ENCODE data around the gene EGLN3.
"Not testable (repeated sequence)": the region's sequence is repeated elsewhere in the genome, so short reads cannot be mapped to it uniquely, and the experiment has no call there.

EGLN3 gene

DNA sequence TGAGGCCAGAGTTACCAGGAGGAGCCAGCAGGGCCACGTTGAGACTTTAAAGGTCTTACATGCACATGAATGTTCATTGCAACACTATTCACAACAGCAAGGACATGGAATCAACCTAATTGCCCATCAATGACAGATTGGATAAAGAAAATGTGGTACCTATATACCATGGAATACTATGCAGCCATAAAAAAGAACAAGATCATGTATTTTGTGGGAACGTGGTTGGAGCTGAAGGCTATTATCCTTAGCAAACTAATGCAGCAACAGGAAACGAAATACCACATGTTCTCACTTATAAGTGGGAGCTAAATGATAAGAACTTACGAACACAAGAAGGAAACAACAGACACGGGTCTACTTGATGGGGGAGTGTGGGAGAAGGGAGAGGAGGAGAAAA, 11.6 kb upstream of the EGLN3 start:
- not testable (repeated sequence) for DNase-seq (ENCODE audit: low read depth in 2 of 2, low spot score in 1 of 2)

DNA sequence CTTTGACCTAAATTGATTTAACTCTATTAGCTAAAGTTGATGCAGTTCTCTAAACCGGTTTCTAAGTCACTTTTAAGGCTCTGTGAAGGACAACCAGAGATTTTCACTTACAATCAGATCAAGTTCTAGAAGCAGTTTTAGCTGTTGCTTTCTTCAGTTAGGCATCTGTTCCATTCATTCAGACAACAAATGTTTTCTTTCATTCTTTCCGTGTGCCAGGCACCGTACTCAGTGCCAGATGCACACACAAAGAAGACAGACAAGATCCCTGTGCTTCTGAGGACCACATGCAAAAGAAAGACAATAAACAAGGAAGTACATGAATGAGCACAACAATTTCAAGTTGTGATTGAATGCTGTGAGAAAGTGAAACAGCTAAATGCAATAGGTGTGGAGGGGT, 11.1 kb upstream of the EGLN3 start:
- no peak for DNase-seq (ENCODE audit: low read depth in 2 of 2, low spot score in 1 of 2)

DNA sequence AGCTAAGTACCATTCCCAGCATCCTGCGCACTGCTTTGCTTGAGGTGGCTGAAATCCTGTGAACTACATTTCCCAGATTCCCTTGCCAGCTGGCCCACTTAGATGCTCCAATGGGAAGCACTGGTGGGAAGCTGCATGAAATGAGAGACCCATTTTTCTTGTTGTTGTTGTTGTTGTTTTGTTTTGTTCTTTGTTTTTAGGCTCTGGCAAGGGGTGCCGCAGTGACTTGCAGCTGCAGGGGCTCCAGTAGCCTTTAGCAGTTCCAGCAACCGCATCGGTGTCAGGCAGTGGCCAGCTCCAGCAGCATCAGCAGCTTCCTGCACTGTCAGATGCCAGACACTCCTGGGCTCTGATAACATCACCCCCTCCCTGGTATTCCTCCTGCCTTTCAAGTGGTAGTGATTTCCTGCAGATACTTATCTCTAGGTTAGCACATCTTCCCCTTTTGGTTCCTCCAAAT, 8.8 kb upstream of the EGLN3 start:
- no peak for DNase-seq (ENCODE audit: low read depth in 2 of 2, low spot score in 1 of 2)

DNA sequence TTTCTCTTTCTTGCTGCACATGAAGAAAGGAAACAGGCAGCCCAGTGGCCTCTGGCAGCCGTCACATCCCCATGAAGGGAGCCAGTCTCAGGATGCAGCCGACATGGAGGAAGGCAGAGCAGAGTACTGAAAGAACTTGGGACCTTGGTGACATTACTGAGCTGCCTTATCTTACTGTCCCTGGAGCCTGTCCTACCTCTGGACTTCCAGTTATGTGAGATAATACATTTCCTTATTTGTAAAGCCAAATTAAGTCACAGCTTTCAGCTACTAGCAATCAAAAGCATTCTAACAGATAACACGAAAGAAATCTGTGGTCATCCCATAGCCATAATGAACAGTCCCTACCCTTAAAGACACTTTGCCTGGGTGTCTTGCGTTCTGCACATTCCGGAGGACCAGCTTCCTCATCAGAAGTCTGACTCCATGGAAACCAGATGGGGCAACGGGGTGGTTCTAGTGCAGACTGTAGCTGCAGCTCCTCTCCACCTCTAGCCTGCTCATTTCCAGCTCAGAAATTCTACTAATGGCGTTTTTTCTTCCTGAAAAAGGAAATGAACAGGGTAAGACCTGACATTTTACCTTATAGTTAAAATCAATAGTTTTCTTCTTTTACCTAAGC, 7.8 kb upstream of the EGLN3 start:
- no peak for DNase-seq (ENCODE audit: low read depth in 2 of 2, low spot score in 1 of 2)

DNA sequence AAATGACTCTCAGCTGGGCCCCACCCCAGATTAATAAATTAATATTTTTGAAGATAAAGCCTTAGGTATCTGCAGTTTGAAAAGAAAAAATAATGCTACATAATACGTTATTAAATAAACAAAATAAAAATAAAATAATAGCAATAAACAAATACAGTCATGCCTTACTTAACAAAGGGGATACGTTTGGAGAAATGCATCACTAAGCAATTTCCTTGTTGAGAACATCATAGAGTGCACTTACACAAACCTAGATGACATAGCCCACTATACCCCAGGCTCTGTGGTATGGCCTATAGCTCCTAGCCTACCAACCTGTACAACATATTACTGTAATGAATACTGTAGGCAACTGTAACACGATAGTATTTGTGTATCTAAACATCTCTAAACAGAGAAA, 7.1 kb upstream of the EGLN3 start:
- DNase-seq (ENCODE audit: low read depth in 2 of 2, low spot score in 1 of 2), result no peak

DNA sequence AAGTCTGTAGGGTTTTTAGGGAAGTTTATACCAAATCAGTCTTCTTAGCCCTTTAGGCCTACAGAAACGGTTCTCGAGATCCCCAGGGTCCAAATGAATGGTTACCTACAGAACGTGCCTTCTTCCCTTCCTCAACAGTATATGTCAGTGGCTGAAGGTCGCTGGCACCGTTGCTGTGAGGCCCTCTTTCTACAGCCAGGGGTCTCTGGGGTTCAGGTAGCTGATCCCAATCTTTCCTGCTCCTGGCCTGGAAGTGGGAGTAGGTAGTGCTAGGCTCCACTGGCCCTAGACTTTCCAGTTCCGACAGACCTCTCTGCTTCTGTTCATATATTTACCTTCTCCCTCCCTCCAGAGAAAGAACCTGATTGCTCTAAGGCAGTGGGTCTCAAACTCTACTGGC, 6.4 kb upstream of the EGLN3 start:
- DNase-seq (ENCODE audit: low read depth in 2 of 2, low spot score in 1 of 2), result no peak

DNA sequence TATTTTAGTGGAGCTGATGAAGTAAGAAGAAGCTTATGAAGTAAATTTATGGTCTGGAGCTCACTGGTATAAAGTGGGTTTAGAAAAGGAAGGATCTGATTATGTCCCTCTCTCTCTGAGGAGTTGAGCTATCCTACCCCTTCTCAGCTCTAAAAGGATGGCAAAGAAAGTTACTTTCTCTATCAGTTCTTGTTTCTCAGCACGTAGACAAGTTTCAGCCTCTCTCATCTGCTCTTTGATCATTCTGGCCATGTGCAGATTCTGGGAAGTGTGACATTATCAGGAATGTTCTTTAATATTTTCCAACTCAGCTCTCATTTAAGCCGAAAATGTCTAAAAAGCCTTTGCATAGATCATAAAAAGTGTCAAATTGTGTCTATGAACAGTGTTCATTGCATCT, 5.8 kb upstream of the EGLN3 start:
- no peak for DNase-seq (ENCODE audit: low read depth in 2 of 2, low spot score in 1 of 2)

DNA sequence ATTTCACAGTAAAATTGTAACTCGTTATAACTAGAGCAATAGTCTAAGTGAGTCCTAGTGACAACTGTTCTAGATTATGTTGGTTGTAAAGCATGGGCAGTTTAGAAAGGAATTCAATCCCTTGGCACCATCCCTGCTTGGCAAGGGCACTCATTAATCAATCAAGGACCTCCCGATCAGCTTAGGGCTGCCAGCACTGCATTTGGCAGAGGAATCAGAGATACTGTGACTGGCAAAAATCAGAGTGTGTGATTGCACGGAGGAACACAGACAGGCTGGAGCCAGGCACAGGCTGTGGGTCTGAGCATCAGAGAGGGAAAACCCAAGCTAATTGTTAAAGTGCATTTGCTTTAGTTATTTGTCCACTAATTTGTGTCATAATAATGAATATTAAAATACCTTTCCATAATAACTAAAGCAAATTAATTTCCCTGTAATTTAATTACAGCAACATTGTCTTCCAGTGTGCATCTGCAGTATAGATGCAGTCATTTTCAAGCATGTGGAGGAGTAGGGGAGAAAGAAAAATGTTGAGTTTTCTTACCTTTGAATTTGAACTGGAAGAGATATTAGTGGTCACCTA, 3.2 kb upstream of the EGLN3 start:
- DNase-seq (ENCODE audit: low read depth in 2 of 2, low spot score in 1 of 2), result no peak

DNA sequence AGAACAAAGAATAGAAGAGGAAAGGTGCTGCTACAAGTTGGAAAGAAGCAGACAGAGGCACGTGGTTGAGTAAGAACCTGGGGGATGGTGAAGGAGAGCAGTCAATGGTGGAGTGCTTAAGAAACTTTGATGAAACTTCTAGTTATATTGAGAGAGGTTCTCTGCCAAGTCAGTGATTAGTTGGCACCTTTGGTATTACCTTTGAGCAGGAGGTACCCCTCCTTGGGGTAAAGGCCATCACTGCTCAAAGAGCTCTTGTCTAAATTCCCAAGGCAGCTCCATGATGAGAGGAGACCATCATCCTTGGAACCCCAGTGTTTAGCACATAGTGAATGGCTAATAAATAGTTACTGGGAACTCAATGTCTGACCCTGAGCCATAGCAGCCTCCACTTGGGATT, 1.7 kb upstream of the EGLN3 start:
- DNase-seq (ENCODE audit: low read depth in 2 of 2, low spot score in 1 of 2), result no peak

DNA sequence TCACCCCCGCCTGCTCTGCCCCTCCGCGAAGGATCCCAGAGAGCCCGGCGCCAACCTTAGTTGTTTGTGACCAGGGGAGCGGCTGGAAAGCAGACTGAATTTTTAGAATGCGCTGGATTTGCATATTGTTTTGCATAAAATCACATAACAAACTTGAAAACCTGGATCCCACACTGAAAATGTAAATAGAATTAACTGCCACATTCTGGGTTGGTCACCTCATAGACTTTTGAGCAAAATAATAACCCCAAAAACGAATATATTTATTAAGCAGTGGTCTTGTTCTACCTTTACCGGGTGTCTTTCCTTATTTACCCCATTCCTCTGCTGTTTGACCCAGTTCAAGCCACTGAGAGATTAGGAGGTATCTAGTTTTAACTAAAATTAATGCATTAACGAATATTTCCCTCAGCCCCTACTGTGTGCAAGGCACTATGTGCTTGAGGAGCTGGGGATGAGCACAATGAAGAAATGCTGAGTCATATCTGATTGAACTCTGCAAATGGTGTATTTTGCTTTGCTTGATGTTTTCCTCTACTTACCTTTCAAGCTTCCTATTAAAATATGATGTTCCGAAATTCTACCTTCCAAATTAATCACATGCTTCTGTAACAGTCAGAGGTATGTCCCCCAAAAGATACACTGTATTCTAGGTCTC, 438 bp upstream of the EGLN3 start:
- no peak for DNase-seq (ENCODE audit: low read depth in 2 of 2, low spot score in 1 of 2)

DNA sequence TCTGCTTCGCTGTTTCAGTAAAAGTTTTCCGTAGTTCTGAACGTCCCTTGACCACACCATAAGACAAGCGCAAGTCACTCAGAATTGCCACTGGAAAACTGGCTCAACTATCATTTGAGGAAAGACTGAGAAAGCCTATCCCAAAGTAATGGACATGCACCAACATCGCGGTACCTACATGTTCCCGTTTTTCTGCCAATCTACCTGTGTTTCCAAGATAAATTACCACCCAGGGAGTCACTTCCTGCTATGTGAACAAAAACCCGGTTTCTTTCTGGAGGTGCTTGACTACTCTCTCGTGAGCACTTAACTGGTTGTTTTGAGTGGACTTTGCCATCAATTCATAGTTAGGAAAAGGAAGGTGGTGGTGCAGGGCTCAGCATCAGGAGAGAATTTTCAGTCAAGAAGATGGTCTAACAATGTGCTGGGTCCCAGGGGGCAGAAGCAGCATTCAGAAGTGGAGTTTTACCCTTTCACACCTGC, 1.4 kb downstream of the EGLN3 start:
- DNase-seq (ENCODE audit: low read depth in 2 of 2, low spot score in 1 of 2), result no peak

DNA sequence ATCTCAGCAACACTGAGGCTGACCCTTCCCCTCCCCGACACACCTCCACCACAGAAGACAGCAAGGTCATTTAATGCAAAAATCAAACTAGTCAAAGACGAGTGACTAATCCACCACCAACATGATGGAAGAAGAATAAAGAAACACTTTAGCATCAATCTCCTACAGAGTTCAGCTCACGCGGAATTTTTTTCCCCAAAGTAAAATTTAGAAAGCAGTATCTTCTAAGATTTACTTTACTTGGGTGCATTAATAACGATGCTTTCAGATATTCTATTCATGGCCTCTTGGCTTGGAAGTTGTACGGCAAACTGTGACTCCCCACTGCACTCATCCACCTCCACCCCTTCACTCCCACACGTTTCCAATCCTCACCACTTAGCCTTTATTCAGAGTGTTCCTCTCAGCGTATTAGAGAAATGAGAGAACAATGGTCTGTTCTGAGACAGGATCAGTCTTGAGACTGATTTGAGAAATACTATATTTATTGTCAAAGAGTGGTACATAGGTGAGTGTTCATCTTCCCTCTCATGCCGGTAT, 1.9 kb downstream of the EGLN3 start:
- DNase-seq (ENCODE audit: low read depth in 2 of 2, low spot score in 1 of 2), result no peak

DNA sequence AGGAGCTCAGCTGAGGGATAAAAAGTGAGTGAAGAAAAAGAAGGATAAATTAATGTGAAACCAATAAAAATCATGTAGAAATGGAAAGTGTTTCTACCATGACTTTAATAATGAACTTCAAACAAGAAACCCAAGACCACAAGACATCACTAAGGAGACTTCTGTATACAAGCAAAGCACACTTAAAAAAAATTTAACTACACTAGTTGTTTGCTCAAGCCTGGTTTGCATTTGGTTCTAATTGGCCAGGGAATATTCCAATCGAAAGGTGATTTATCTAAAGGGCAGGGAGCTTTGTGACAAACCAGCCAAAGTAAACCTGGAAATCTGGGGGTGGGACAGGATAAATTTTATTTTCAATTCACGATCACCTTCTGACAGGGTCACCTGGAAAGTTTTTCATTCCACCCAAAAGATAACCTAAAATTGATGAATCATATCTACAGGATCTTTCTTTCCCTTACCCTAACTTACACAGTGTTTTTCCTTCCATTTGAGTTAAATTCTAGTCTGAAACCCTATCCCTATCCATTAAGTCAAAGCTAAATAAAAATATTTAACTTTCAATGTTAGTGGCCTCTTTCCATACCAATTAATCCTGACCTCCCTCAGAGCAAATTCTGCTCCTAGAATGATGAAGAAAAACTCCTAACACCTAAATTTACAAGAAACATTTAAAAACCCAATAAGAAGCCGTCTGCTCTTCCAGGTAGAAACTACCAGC, 2.6 kb downstream of the EGLN3 start:
- DNase-seq (ENCODE audit: low read depth in 2 of 2, low spot score in 1 of 2), result no peak

DNA sequence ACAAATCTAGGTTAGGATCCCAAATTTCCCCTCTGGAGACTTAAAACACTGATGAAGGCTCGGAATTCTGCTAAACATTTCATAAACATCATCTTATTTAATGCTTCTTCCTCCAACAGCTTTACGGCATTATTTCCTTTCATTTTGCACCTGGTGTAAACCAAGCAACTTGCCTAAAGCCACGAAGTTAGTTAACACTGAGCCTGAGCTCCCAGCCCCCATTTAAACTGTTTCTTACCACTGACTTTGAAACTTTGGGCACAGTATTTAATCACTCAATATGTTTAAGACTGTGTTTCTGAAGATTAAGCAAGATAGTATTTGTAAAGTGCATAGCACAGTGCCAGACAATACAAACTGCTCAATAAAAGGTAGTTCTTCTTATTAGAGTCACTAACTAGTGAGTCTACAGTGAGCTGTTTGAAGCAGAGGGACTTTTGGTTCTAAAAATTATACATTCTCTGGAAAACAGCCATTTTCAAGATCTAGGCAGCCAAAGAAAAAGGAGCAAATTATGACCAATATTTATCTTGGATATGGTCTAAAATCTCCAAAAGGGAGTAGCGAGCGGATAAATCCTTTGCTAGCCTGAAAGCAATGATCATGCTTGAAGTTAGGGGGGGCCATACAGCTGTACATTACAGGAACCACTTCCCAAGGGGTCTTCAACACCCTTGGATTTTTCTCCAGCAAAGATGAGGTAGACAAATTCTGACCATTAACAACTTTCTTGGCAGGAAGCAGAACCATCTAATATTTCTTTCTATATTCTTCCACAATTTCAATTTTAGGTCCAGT, 4.0 kb downstream of the EGLN3 start:
- no peak for DNase-seq (ENCODE audit: low read depth in 2 of 2, low spot score in 1 of 2)

DNA sequence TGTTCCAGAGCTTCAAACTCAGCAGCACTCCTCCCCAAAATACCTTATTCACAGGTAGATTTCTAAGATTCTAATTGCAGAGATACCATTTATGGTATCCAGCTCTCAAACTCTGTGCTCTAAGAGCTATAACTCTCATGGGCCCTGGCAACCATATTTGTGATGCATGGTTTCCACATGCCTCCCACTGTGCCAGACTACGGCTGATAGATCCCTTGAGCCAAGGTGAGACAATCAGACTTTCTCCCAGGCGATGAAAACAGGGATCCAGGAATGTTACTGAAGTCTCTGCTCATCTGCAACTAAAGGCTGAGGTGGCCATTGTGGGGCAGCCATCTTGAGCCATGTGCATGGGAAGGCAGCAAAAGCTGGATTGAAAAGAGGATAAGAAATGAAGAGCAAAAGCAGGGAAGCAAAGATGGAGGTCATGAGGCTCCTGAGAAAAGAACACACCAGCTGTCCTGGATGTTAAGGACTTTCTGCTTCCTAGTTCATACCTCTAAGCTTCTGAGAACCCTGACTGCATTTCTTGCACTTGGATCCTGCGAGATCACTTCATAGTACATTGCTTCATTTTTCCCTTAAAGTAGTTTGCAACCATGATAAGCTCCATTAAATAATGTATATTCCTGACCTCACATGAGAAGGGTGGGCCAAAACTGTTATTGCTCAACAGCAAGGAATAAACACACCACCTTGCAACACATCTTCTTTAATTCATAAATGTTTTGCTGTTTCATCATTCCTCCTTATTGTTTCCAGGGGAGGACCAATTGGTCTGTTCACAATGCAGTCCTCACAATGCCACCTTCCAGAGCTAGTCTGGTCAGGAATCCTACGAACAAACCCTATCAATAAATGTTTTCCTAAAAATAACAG, 5.4 kb downstream of the EGLN3 start:
- DNase-seq (ENCODE audit: low read depth in 2 of 2, low spot score in 1 of 2), result no peak

DNA sequence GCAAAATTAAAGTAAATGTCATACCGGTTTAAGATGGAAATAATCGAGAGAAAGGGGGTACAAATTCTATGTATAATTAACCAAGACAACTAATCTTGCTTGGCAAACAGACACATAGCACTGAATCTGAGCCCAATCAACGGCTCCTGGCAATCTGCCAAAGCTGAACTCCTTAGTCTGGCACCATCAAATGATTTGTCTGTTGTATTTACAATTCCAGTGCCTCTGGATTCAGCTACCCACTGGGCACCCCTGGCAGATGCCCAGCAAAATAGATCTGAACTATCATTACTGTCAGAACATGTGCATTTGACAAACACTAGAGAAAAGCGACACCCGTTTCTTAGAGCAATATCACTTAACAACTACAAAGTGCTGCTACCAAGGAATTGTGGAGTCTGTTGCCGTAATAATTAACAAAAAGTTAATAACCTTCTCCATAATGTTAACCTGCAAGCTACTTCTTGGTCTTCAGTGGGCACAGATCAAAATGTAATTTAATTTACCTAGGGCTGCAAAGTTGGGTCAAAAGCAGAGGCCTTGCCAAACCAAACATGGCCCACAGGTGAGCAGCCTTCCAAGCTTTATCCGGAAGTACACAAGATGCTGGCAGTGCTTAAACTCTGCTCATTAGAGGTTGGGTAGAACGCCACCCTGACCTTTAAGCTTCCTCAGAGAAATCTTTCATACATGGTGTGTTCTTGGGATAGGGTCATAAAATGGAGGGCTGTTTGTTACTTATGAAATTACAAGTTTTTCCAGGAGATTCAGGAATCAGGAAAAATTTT, 7.6 kb downstream of the EGLN3 start:
- DNase-seq (ENCODE audit: low read depth in 2 of 2, low spot score in 1 of 2), result no peak

DNA sequence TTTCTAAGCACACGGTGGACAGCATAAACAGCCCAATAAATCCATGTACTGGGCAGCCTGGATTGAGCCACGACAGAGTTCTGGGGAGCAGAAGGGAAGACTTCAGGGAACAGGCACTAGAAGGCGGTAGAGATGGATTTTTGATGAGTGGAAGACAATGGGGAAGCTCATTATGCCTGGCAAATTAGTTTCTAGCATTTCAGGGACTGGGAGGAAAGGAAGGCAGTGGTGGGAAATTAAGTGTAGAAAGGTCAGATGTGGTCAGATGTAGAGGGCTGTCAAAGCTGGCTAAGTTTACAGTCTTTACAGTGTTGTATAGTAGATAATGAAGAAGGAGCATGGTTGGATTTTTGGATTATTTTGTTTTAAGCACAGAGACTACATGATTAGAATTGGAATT, 9.2 kb downstream of the EGLN3 start:
- no peak for DNase-seq (ENCODE audit: low read depth in 2 of 2, low spot score in 1 of 2)

DNA sequence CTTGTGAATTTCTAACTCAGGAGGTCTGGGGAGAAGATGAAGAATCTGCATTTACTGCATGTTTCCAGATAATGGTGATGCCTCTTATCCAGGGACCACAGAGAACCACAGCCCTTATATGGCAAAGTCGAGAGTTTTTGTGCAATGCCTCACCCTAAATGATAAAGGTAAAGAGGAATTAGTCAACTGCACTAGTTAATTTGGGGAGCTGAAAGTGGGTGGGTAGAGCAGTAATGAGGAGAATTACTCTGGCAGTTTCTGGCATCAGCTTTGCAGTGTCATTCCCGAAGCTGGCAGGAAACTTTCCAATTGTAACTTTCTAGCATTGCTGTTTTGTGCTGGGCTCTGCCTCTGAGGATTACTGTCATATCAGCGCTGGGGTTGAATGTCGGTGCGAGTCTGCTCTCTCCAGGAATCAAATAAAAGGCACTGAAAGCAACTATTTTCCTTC, 10.3 kb downstream of the EGLN3 start:
- no peak for DNase-seq (ENCODE audit: low read depth in 2 of 2, low spot score in 1 of 2)
